HFFc6 (cell line): ENCODE results near the gene ACTN1. TPM values are rescaled to one million over a fixed set of nuclear protein-coding genes. Genes with fewer than 3 reads are reported as not detected.

ENCODE experiments used
- DNase-seq: peaks from one replicate; pipeline ENCODE4 v3.0.0-alpha.2; 2018
- H3K27ac Mint-ChIP-seq: 2 replicates; pipeline ENCODE4 v1.8.0; 2020; ENCODE audit warnings: mild to moderate bottlenecking, mixed read lengths
- H3K27me3 Mint-ChIP-seq: 2 replicates; pipeline ENCODE4 v1.8.0; 2021; ENCODE audit warnings: mild to moderate bottlenecking, moderate library complexity, mixed read lengths; ENCODE audit not compliant: insufficient read depth
- H3K36me3 Mint-ChIP-seq: 2 replicates; pipeline ENCODE4 v1.8.0; 2021; ENCODE audit warnings: low read depth, mixed read lengths
- H3K4me1 Mint-ChIP-seq: 2 replicates; pipeline ENCODE4 v1.8.0; 2020; ENCODE audit warnings: low read depth, mixed read lengths
- H3K4me3 Mint-ChIP-seq: 2 replicates; pipeline ENCODE4 v1.8.0; 2020; ENCODE audit warnings: mild to moderate bottlenecking, moderate library complexity, mixed read lengths
- H3K9me3 Mint-ChIP-seq: 2 replicates; pipeline ENCODE4 v1.8.0; 2020; ENCODE audit warnings: mild to moderate bottlenecking, mixed read lengths
- CTCF ChIP-seq: fragments of 200-600 bp; sonication (generic); IDR thresholded peaks from 2 replicates; pipeline ENCODE4 v1.5.0; 2021; ENCODE audit warnings: antibody characterized with exemption, mild to moderate bottlenecking
- total RNA-seq, 6 experiments: library from RNA; stranded (reverse); fragmentation: NEBNext Ultra II Directional; extraction: Animal tissue kit (Norgen Biotek cat#: 25700); gene quantifications; 2 replicates in 1 of 6; 3 replicates in 5 of 6; pipeline ENCODE4 v1.2.3, GENCODE V29; 2021

ACTN1 gene
- total RNA-seq, 6 experiments from 2014 or later = 749 to 847 (median 825) TPM

- peaks cover 100% of the 10 kb centered on the region for H3K4me1 Mint-ChIP-seq
- DNase-seq = peak; percentile 98
- no peaks in the 10 kb centered on the region for H3K9me3 Mint-ChIP-seq
- peak overlapping the region; percentile 90 for H3K27ac Mint-ChIP-seq
- peak; percentile 83 for TF ChIP-seq CTCF
- H3K4me3 Mint-ChIP-seq = peak overlapping the region; percentile 71
- H3K36me3 Mint-ChIP-seq = peaks cover 33% of the 10 kb centered on the region
- H3K27me3 Mint-ChIP-seq = peaks cover 16% of the 10 kb centered on the region
These were observed 37.3 kb downstream of the ACTN1 start for GRCh38 chr14:68941820-68942219.

GRCh38 chr14:68940614-68941185 lies 38.4 kb downstream of the ACTN1 start:
- no peak for TF ChIP-seq CTCF
- peaks cover 100% of the 10 kb centered on the region for H3K4me1 Mint-ChIP-seq
- H3K36me3 Mint-ChIP-seq = peaks cover 37% of the 10 kb centered on the region

GRCh38 chr14:68939893-68940613 lies 39.0 kb downstream of the ACTN1 start:
- peak overlapping the region; percentile 90 for H3K27ac Mint-ChIP-seq
- no peaks in the 10 kb centered on the region for H3K9me3 Mint-ChIP-seq
- no peak for TF ChIP-seq CTCF
- H3K4me1 Mint-ChIP-seq = peaks cover 99% of the 10 kb centered on the region
- peak overlapping the region; percentile 69 for H3K4me3 Mint-ChIP-seq
- H3K27me3 Mint-ChIP-seq = peaks cover 12% of the 10 kb centered on the region
- peaks cover 31% of the 10 kb centered on the region for H3K36me3 Mint-ChIP-seq
- peak; percentile 93 for DNase-seq

More at GRCh38 chr14:68940614-68941185, 38.4 kb downstream of the ACTN1 start:
- Mint-ChIP-seq H3K27ac (peak overlapping the region; percentile 90), H3K9me3 (no peaks in the 10 kb centered on the region), H3K27me3 (peaks cover 14% of the 10 kb centered on the region), H3K4me3 (peak overlapping the region; percentile 69)
- DNase-seq = peak; percentile 32

- no peak for DNase-seq
- Mint-ChIP-seq H3K27me3 (peaks cover 12% of the 10 kb centered on the region), H3K9me3 (no peaks in the 10 kb centered on the region), H3K36me3 (peaks cover 30% of the 10 kb centered on the region), H3K4me3 (peak overlapping the region; percentile 69), H3K4me1 (peaks cover 99% of the 10 kb centered on the region), H3K27ac (peak overlapping the region; percentile 90)
- TF ChIP-seq CTCF = no peak
These were observed 39.8 kb downstream of the ACTN1 start for GRCh38 chr14:68939181-68939892.

GRCh38 chr14:68938271-68939150 lies 40.6 kb downstream of the ACTN1 start:
- no peak for DNase-seq
- H3K27ac Mint-ChIP-seq = peak overlapping the region; percentile 90
- no peaks in the 10 kb centered on the region for H3K9me3 Mint-ChIP-seq
- peaks cover 36% of the 10 kb centered on the region for H3K36me3 Mint-ChIP-seq
- peaks cover 99% of the 10 kb centered on the region for H3K4me1 Mint-ChIP-seq
- TF ChIP-seq CTCF = no peak
- H3K4me3 Mint-ChIP-seq = peak overlapping the region; percentile 69
- H3K27me3 Mint-ChIP-seq = peaks cover 12% of the 10 kb centered on the region
